ENCODE measurements around the gene MYLK.

MYLK gene

DNA sequence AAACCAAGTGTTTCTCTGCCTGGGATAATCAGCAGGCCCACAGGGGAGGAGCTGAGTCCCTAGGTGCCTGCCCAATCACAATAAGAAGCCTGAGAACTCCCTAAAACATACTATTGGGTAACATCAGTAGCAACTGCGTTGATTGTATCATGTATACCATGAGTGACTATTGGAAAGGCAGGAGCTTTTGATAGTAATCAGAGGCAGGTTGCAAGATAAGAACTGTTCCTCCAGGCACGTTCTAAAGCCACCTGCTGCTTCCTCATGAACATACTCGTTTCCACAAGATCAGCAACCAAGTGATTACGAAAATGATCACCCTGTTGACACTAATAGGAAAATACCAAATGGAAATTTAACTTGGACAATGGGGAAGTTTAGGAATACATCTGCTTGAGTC, 6.7 kb downstream of the MYLK start:
- no peak for DNase-seq (ENCODE audit: low spot score)
- TF ChIP-seq, protein P1, sequence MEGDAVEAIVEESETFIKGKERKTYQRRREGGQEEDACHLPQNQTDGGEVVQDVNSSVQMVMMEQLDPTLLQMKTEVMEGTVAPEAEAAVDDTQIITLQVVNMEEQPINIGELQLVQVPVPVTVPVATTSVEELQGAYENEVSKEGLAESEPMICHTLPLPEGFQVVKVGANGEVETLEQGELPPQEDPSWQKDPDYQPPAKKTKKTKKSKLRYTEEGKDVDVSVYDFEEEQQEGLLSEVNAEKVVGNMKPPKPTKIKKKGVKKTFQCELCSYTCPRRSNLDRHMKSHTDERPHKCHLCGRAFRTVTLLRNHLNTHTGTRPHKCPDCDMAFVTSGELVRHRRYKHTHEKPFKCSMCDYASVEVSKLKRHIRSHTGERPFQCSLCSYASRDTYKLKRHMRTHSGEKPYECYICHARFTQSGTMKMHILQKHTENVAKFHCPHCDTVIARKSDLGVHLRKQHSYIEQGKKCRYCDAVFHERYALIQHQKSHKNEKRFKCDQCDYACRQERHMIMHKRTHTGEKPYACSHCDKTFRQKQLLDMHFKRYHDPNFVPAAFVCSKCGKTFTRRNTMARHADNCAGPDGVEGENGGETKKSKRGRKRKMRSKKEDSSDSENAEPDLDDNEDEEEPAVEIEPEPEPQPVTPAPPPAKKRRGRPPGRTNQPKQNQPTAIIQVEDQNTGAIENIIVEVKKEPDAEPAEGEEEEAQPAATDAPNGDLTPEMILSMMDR (IDR thresholded peaks at IDR 0.05; ENCODE audit: extremely low read depth, missing control alignments), result no peak

DNA sequence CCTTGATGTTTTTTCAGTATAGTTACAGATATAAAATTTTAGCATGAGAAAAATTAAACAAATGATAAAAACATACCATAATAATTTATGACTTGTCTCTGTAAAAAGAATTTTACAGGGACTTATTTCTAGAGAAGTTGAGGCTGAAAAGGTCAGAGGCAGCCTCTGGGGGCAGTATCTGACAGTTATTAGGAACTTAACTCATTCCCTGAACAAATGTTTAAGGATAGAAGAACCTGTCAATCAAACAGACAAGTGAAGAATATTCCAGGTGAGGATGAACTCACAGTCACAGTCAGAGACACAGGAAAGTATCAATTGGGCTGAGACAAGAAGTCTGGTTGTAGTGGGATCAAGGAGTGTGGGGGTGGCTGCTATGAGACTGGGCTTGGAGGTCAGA, 7.3 kb downstream of the MYLK start:
- no peak for DNase-seq (ENCODE audit: low spot score)
- TF ChIP-seq, protein P1 (IDR thresholded peaks at IDR 0.05; ENCODE audit: extremely low read depth, missing control alignments), result no peak

DNA sequence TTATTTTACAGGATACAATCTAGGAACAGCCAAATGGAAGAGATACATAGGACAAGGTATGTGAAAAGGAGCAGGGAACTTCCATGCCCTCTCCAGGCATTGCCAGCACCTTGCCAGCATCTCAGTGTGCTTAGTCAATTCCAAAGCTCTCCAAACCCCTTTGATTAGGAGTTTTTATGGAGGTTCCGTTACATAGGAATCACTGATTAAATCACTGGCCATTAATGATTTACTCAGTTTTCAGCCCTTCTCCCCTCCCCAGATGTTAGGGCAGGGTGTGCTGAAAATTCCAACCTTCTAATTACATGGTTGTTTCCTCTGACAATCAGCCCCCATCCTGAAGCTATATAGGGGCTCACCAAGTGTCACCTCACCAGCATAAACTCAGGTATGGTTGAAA, 11.5 kb downstream of the MYLK start:
- no peak for DNase-seq (ENCODE audit: low spot score)
- TF ChIP-seq, protein P1 (IDR thresholded peaks at IDR 0.05; ENCODE audit: extremely low read depth, missing control alignments), result no peak

DNA sequence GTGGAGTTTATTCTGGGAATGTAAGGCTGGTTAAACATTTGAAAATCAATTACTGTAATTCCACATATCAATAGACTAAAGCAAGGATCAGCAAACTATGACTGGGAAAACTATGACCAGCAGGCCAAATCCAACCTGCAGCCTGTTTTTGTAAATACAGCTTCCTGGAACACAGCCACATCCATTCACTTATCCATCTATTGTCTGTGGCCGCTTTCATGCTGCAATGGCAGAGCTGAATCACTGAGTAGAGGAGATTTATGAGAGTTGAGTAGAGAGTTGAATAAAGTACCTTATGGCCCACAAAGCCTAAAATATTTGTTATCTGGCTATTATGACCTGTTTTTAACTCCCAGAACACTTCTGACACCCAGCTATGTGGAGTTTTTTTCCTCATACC, 12.2 kb downstream of the MYLK start:
- TF ChIP-seq, protein P1 (IDR thresholded peaks at IDR 0.05; ENCODE audit: extremely low read depth, missing control alignments), result no peak
- no peak for DNase-seq (ENCODE audit: low spot score)

DNA sequence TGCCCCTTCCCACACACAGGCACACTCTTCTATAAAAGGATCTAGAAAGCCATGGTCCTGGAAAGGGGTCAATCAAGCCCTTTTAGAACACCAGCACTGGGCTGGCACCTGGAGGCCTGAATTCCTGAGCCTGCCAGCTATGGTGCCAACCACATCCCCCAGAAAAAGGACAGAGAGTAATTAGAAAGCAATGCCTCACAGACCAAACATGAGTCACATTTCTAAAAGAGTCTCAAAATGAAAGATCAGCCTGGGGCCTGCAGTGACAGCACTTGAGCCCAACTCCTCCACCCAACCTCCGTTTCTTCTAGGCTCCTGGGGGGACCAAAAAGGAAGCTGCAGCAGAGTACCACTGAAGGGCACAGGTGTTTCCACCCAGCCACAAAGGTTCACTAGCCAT, 14.1 kb downstream of the MYLK start:
- no peak for DNase-seq (ENCODE audit: low spot score)
- TF ChIP-seq, protein P1 (IDR thresholded peaks at IDR 0.05; ENCODE audit: extremely low read depth, missing control alignments), result no peak

DNA sequence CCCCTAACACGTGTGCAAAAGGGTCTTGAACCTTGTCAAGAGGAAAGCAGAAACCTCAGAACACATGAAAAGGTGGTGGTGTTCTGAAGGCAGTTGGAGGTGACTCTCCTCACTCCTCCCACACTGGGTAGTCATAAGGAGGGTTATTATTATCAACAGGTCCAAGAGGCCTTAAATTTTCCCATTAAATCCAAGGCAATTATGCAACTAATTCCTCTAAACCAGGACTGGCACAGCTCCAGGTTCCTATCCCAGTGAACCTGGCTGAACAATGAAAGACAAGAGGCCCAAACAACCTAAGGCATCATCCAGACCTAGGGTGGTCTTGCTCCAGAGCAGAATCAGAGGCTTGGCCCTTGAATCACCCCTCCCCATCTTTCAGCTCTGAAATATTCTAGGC, 15.0 kb downstream of the MYLK start:
- TF ChIP-seq, protein P1 (IDR thresholded peaks at IDR 0.05; ENCODE audit: extremely low read depth, missing control alignments), result no peak
- no peak for DNase-seq (ENCODE audit: low spot score)

DNA sequence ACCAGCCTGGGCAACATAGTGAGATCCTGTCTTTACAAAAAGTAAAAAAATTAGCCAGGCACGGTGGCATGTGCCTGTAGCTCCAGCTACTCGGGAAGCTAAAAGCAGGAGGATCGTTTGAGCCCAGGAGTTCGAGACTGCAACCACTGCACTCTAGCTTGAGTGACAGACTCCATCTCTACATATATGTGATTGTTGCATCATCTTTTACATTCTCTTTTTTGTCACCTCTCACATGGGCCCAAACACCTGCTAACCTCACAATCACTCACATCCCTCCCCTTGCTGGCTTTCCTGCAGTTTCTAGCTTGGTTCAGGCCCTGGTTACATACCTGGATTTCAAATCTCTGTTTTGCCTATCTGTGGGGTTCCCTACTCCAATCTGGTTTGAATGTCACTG, 19.4 kb downstream of the MYLK start:
- no peak for DNase-seq (ENCODE audit: low spot score)
- TF ChIP-seq, protein P1 (IDR thresholded peaks at IDR 0.05; ENCODE audit: extremely low read depth, missing control alignments), result no peak

Measured in GM20000 (cell line).